GM18867 (cell line): Measurements from ENCODE around the gene TAF15.

ENCODE experiments used
- ATAC-seq: cut with Tn5 transposase; IDR thresholded peaks from one replicate; pipeline ENCODE4 v1.9.1; 2021; ENCODE audit warnings: mild to moderate bottlenecking, moderate library complexity; ENCODE audit not compliant: unreplicated experiment

The TAF15 gene

DNA sequence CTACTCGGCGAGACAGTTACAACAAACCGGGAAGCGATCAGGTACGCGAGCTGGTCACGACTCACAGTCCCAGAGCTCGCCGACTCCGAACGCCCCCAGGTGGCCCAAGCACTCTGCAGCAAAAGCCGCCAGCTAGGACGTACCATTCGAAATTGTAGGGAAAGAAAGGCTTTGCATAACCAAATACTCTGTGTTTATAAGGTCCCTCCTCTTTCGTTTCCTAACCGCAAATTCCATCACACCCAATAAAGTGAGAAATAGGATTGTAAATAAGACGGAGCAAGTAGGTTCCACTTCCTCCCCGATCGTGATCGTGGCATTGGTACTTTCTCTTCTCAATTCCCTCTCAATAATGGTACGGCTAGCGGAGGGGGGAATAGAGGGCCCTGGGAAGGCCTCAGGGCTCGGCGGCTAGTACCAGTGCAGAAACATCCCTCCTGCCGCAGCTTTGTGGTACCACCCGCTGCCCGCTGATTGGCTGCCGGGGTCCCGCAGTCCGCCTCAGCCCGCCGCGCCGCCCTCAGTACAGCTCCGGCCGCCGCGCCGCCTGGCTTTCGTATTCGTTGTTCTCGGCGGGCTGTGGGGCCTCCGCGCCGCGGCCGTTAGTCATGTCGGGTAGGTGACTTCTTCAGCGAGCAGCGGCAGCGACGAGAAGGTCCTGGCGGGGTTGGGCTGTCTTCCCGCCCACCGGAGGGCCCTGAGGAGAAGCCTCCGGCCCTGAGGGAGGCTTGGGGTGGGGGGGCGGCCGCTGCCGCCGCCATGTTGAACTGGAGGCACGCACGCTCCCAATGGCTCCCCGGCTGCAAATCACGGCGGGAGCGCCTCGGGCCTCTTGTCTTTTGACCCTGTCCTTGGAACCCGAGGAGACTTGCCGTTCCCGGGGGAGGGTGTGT is at the start of gene TAF15:
Gene TAF15 (plus strand): TSS at position 523 of the 893 bp plus-strand sequence. CDS start 86 bp downstream, at position 609.
- peak; percentile 89 for ATAC-seq

GRCh38 chr17:35760587-35760986 is 48.7 kb upstream of the TAF15 start, which contains the start of gene C17orf50:
Gene C17orf50, plus strand, starts transcription at chr17:35760887. Its CDS starts 55 bp downstream, at chr17:35760942.
- no peak for ATAC-seq

DNA sequence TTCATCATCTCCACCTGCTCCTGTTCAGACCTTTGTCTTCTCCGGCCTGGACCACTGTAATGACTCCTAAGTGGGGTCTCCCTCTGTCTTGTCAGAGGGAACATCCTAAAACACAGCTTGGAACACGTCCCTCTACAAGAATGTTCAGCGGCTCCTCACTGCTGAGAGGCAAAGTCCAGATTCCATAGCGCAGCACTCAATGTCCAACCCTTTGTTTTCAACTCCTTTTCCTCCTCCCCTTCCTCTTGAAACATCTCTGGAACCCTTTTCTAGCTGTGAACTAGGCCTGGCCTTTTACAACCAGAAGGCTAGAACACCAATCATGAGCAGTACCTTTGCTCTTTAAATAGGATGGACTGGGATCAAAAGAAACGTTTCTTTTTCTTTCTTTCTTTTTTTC is 47.7 kb upstream of the TAF15 start:
- no peak for ATAC-seq

DNA sequence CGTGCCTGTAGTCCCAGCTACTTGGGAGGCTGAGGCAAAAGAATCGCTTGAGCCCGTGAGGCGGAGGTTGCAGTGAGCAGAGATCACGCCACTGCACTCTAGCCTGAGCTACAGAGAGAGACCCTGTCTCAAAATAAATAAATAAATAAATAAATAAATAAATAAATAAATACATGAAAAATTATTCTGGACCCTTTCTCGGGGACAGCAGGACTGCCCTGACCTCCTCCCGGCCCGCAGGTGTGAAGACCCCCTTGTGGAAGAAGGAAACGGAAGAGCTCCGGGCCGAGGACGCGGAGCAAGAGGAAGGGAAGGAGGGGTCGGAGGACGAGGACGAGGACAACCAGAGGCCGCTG is 45.5 kb upstream of the TAF15 start:
- no peak for ATAC-seq

DNA sequence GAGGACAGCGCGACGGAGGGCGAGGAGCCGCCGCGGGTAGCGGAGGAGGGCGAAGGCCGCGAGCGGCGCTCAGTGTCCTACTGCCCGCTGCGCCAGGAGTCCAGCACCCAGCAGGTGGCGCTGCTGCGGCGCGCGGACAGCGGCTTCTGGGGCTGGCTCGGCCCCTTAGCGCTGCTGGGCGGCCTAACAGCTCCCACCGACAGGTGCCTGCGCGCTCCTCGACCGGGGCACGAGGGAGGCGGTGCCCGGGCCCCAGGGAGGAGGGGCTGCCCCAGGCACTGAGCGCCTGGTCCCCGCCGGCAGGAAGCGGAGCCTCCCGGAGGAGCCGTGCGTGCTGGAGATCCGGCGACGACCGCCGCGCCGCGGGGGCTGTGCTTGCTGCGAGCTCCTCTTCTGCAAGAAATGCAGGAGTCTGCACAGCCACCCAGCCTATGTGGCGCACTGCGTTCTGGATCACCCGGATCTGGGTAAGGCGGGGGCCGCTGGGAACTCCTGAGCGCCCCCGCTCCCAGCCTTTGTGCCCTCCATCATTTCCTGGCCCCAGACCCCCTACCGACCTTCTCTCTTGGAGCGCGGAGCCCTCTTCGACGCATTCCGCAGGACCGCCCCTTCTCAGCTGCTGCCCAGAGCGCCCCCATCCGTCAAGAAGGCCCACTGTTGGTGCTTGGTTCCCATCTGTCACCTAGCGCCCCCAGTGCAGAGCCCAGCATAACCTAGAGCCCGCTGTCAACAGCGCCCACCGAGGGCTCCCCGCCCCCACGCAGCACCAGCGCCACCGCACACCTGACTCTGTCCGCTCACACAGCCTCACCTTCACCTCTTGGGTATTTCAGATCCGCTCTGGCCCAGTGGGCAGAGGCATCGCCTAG is 44.9 kb upstream of the TAF15 start:
- ATAC-seq: peak; percentile 87

DNA sequence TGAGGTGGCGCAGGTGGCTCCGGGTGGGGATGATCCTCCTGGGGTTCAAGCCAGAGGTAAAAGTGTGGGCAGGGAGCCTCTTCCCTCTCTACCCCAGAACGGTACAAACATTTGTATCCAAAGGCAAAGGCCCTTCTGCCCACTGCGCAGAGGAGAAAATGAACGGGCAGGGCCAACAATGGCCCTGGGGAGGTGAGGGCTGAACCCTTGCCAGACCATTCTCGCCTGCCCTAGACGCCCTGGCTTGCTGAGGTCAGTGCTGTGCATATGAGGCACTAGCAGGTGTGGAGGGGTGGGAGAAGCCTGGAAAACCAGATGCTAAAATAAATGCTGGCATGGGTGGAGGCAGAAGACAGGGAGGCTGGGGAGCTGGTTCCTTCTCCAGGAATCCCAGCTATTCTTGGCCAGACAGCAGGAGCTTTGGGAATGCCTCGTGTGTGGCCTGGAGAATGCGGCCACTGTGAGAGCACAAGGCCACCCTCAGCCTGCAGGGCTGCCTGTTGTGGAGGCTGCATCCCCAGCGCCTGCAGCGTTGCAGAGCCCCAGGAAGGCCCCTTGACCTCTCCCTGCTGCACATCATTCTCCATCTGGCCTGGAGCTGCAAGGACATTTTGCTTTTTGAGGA is 44.1 kb upstream of the TAF15 start:
- no peak for ATAC-seq

- no peak for ATAC-seq
Measured at GRCh38 chr17:35765756-35766488, 43.4 kb upstream of the TAF15 start.

DNA sequence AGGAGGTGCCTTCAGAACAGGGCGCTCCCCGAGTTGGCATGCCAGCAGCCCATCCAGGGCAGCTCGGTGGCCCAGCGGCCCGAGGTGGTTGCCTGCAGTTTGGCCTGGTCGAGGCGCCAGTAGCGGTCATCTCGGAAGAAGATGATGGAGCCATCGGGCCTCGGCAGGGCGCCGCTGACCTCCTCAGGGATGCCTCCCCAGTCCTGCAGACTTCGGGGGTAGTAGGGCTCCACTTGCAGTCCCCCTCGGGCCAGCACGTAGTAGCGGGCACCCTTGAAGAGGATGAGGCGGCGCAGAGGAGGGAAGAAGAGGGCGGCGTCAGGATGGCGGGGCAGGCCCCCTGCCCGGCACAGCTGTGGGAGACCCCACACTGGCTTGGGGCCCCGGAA is 42.8 kb upstream of the TAF15 start:
- no peak for ATAC-seq

GRCh38 chr17:35766903-35767510 is 42.3 kb upstream of the TAF15 start:
- ATAC-seq: no peak

DNA sequence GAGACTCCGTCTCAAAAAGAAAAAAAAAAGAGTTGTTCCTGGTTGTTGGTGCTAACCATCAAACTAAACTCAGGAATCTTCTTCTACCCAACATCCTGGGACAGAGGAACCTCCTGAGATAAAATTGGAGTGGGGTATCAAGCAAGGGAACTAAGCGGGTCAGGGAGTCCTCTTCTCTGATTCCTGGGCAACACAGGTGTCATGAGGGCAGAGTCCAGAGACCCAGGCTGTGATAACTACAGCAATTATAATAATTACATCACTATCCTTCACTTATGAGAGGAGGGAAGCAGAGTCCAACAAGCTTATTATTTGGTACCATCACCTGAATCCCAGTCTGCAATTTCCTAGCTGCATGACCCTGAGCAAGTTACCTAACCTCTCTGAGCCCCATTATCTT is 40.5 kb upstream of the TAF15 start:
- no peak for ATAC-seq

DNA sequence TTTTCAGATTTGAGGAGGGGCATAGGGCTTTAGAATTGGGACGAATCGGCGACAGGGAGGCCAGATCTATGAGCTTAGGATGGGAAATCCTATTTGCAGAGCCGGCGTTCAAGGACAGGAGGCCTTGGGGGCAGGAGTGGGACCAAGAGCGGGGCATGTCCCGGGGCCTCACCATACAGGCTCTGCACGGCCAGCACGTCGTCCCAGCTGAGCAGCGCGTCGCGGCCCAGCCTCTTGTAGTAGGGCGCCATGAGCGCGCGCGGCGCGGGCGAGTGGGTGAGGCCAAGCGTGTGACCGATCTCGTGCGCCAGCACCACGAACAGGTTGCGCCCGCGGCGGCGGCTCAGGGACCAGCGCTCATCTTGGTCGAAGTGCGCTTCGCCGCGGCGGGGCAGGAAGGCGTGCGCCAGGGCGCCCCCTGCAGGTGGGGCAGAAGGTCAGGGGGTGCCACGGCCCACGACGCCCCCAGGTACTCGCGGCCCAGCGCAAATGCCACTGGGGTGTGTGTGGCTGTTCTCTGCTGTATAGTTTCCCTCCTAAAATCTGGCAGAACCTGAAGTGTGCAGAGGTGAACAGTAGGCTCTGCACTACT is 39.3 kb upstream of the TAF15 start:
- no peak for ATAC-seq

GRCh38 chr17:35773129-35773528 is 36.2 kb upstream of the TAF15 start:
- ATAC-seq: no peak

- ATAC-seq: no peak
Measured at GRCh38 chr17:35773679-35774425, 35.4 kb upstream of the TAF15 start.

- ATAC-seq: no peak
Measured at GRCh38 chr17:35774499-35774898, 34.8 kb upstream of the TAF15 start.

DNA sequence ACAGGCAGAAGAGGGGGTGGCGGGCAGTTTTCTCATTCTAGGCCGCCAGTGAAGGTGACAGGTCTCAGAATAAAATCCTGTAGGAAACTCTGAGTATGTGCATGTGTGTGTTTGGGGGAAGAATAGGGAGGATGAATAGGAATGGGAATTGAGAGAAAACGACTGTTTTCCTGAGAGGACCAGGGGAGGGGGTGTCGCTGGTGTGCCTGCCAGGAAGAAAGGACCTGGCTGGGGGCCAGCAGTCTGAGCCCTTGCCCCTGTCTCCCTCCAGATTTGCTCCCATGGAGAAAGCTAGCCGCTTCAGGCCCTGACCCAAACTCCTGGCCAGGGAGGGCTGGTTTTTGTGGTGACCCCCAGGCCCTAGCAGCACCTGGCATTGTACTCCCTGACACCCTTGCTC is 34.2 kb upstream of the TAF15 start:
- ATAC-seq: no peak

DNA sequence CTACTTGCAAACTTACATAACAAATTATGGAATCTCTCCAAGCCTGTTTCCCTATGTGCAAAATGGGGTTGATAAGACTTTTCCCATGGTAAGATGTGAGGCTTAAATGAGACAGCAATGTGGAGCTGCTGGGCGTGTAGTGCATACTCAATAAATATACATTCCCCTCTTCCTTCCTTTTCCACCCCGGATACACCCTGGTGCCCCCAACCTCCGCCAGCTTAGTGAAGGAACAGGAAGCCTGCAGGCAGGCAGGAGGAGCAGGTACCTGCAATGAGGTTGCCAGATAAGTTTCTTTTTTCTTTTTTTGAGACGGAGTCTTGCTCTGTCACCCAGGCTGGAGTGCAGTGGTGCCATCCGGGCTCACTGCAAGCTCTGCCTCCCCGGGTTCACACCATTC is 33.7 kb upstream of the TAF15 start:
- ATAC-seq: no peak

GRCh38 chr17:35778641-35779196 is 30.6 kb upstream of the TAF15 start:
- ATAC-seq: no peak

DNA sequence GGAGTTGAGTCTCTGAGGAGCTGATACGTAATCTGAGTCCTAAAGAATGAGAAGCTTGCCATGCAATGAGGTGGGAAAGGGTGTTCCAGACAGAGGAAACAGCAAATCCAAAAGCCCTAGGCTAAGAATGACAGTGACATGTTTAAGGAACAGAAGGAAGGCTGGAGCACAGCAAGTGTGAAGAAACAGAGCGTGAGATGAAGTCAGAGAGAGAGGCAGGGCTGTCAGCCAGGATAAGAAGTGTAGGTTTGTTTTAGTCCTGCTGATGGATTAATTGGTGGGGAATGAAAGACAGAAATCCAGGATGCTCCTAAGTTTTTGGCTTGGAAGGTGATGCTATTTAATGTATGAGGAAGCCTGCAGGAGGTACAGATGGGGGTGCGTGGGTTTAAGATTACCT is 28.3 kb upstream of the TAF15 start:
- ATAC-seq: no peak

- no peak for ATAC-seq
Measured at GRCh38 chr17:35784895-35785294, 24.4 kb upstream of the TAF15 start.
